K562 (cell line): ENCODE results near the gene DENND6B. TPM values are rescaled to one million over a fixed set of nuclear protein-coding genes. Genes with fewer than 3 reads are reported as not detected.

ENCODE experiments used
- CBFB ChIP-seq: sonication (generic); formaldehyde crosslinking; IDR thresholded peaks from 2 replicates; pipeline ENCODE4 v1.4.0; 2020; ENCODE audit warnings: mild to moderate bottlenecking, missing genetic modification reagents
- CBX2 ChIP-seq: fragments of 200-600 bp; sonication (generic); IDR thresholded peaks from one replicate; pipeline ENCODE4 v1.6.1; 2012; ENCODE audit warnings: mild to moderate bottlenecking, low read length, inconsistent platforms; ENCODE audit not compliant: insufficient read depth, poor library complexity, severe bottlenecking
- CTCF ChIP-seq, 3 experiments: IDR thresholded peaks in 2 of 3; conservative IDR thresholded peaks in 1 of 3; 2 replicates each; pipeline ENCODE4 v1.5.1; 2011 to 2012; ENCODE audit warnings: low read length in 3 of 3, mild to moderate bottlenecking in 3 of 3, control low read depth in 2 of 3, improper control_type of control experiment in 1 of 3, inconsistent platforms in 1 of 3, low read depth in 1 of 3, mixed read lengths in 1 of 3, moderate library complexity in 1 of 3; ENCODE audit not compliant: insufficient read depth in 2 of 3
- CXXC5 ChIP-seq: fragments of 250-450 bp; sonication (Bioruptor Pico); IDR thresholded peaks from 2 replicates; pipeline ENCODE4 v1.8.0; 2022; ENCODE audit warnings: inconsistent platforms, mild to moderate bottlenecking, moderate library complexity
- EP400 ChIP-seq: fragments of 450-650 bp; IDR thresholded peaks from 2 replicates; pipeline ENCODE4 v1.6.1; 2017; ENCODE audit warnings: antibody characterized with exemption, mild to moderate bottlenecking, moderate library complexity
- GTF2B ChIP-seq: IDR thresholded peaks from 2 replicates; pipeline ENCODE4 v1.6.1; 2011; ENCODE audit not compliant: insufficient read length; ENCODE audit errors: extremely low read depth
- HDAC1 ChIP-seq, 2 experiments: fragments of 450-650 bp; IDR thresholded peaks; 2 replicates each; pipeline ENCODE4 v1.6.1; 2016 to 2017; ENCODE audit warnings: inconsistent platforms in 1 of 2, mild to moderate bottlenecking in 1 of 2, moderate library complexity in 1 of 2
- KAT2B ChIP-seq: IDR thresholded peaks from one replicate; pipeline ENCODE4 v1.6.1; 2012; ENCODE audit warnings: low read depth, mild to moderate bottlenecking, control low read depth, inconsistent platforms, low read length, moderate library complexity
- KLF10 ChIP-seq: fragments of 250-450 bp; sonication (Bioruptor Pico); IDR thresholded peaks from 2 replicates; pipeline ENCODE4 v1.6.1; 2021; ENCODE audit warnings: matching md5 sums
- KLF13 ChIP-seq: fragments of 450-650 bp; IDR thresholded peaks from 2 replicates; pipeline ENCODE4 v1.6.1; 2016; ENCODE audit warnings: missing genetic modification characterization, low read depth, mild to moderate bottlenecking, missing compliant biosample characterization, moderate library complexity, borderline replicate concordance
- L3MBTL2 ChIP-seq: fragments of 450-650 bp; IDR thresholded peaks from 2 replicates; pipeline ENCODE4 v1.6.1; 2016; ENCODE audit warnings: mild to moderate bottlenecking, moderate library complexity
- MAZ ChIP-seq, 2 experiments: fragments of 450-650 bp in 1 of 2; sonication (generic) in 1 of 2; formaldehyde crosslinking; IDR thresholded peaks in 1 of 2; conservative IDR thresholded peaks in 1 of 2; 2 replicates each; pipeline versions ENCODE4 v1.4.0 to v1.5.0; 2020; ENCODE audit warnings: mild to moderate bottlenecking in 1 of 2, missing genetic modification reagents in 1 of 2
- POLR2AphosphoS2 ChIP-seq: IDR thresholded peaks from 2 replicates; pipeline ENCODE4 v1.6.1; 2012; ENCODE audit warnings: low read length, improper control_type of control experiment
- PTRF ChIP-seq: fragments of 450-650 bp; IDR thresholded peaks from 2 replicates; pipeline ENCODE4 v1.6.1; 2016; ENCODE audit warnings: mild to moderate bottlenecking, missing genetic modification characterization, missing compliant biosample characterization
- RB1 ChIP-seq: fragments of 450-650 bp; IDR thresholded peaks from 2 replicates; pipeline ENCODE4 v1.6.1; 2017; ENCODE audit warnings: low read depth, mild to moderate bottlenecking
- STAT5B ChIP-seq: fragments of 250-450 bp; sonication (Bioruptor Pico); IDR thresholded peaks from 2 replicates; pipeline ENCODE4 v1.8.0; 2021; ENCODE audit warnings: mild to moderate bottlenecking, inconsistent platforms
- UBTF ChIP-seq, 2 experiments: IDR thresholded peaks; 2 replicates each; pipeline ENCODE4 v1.6.1; 2012; ENCODE audit warnings: improper control_type of control experiment in 2 of 2, low read depth in 2 of 2, low read length in 2 of 2, borderline replicate concordance in 1 of 2
- ZBTB12 ChIP-seq: fragments of 250-450 bp; sonication (Bioruptor Pico); IDR thresholded peaks from 2 replicates; pipeline ENCODE4 v1.4.0; 2020
- ZFP30 ChIP-seq: fragments of 250-450 bp; sonication (Bioruptor Pico); IDR thresholded peaks from 2 replicates; pipeline ENCODE4 v1.8.0; 2022; ENCODE audit warnings: moderate library complexity, mild to moderate bottlenecking, inconsistent platforms, borderline replicate concordance
- ZNF133 ChIP-seq: fragments of 250-450 bp; sonication (Bioruptor Pico); IDR thresholded peaks from 2 replicates; pipeline ENCODE4 v1.4.0; 2020; ENCODE audit warnings: mild to moderate bottlenecking
- ZNF766 ChIP-seq: fragments of 200-800 bp; sonication (Bioruptor generic); conservative IDR thresholded peaks from 2 replicates; pipeline ENCODE4 v1.6.1; 2016; ENCODE audit warnings: missing genetic modification characterization, missing compliant biosample characterization
- polyA plus RNA-seq, 8 experiments: library from polyadenylated mRNA; depleted of rRNA in 4 of 8; stranded (reverse) in 5 of 8; unstranded in 3 of 8; fragments of >200 nt; fragmentation: Nextera tagmentation in 2 of 8; fragmentation: Illumina TruSeq in 1 of 8; extraction: Ambion mirVana in 2 of 8; extraction: Trizol in 1 of 8; gene quantifications; 2 replicates each; pipeline versions ENCODE4 v1.2.1 to v1.2.3, GENCODE V29; 2011 to 2014; ENCODE audit warnings: inconsistent platforms in 1 of 8, missing spikeins in 1 of 8
- total RNA-seq, 7 experiments: library from RNA; depleted of rRNA in 6 of 7; stranded (reverse); fragments of >200 nt in 6 of 7; fragmentation: Illumina TruSeq in 2 of 7; extraction: Trizol in 2 of 7; gene quantifications; 2 replicates each; pipeline versions ENCODE4 v1.2.1 to v1.2.3, GENCODE V29; 2011 to 2021; ENCODE audit warnings: low replicate concordance in 1 of 7

The DENND6B gene
- total and polyA plus RNA-seq, 9 of the 15 experiments (the other 6 are each of a cell fraction or from before 2014, with no cell fraction given), result 0.07 to 3.7 (median 1.5) TPM

GRCh38 chr22:50342651-50343540, 16.1 kb upstream of the DENND6B start, which contains the start of gene PPP6R2 (continued):
- no peak for TF ChIP-seq CBFB (CRISPR knock-in tag)
- no peak for TF ChIP-seq STAT5B (CRISPR knock-in tag)
- TF ChIP-seq CXXC5 (CRISPR knock-in tag), result peak; percentile 54
- no peak for TF ChIP-seq CTCF (IDR thresholded peaks at IDR 0.05 in 2 of 3, conservative IDR thresholded peaks at IDR 0.05 in 1 of 3; ENCODE audit: insufficient read depth in 2 of 3, low read depth in 1 of 3, low read length in 3 of 3)
- peak in 1 of 2 experiments; percentile 53; a peak in 2 of 4 replicates for TF ChIP-seq MAZ (CRISPR knock-in tag; conservative IDR thresholded peaks at IDR 0.05 in 1 of 2, IDR thresholded peaks at IDR 0.05 in 1 of 2)
- no peak for TF ChIP-seq KLF13 (tag)
- TF ChIP-seq ZNF133 (CRISPR knock-in tag), result no peak
- TF ChIP-seq KLF10 (CRISPR knock-in tag), result no peak
- TF ChIP-seq ZFP30, result no peak
- no peak for TF ChIP-seq CBX2
- TF ChIP-seq UBTF (IDR thresholded peaks at IDR 0.05; ENCODE audit: borderline replicate concordance in 1 of 2, low read depth in 2 of 2, low read length in 2 of 2), result 0 out of 4 replicates have a peak, but pooled peaks of 1 of the 2 experiments have one; percentile 10
- peak; percentile 57; the same call in 1 of the 2 replicates for TF ChIP-seq RB1
- TF ChIP-seq L3MBTL2, result peak; percentile 44; the same call in 1 of the 2 replicates
- no peak for TF ChIP-seq ZBTB12 (CRISPR knock-in tag)
- no peak for TF ChIP-seq PTRF (tag)
- TF ChIP-seq POLR2AphosphoS2, result no peak
- TF ChIP-seq HDAC1 (IDR thresholded peaks at IDR 0.05), result peak in 1 of 2 experiments; percentile 43; a peak in 1 of 4 replicates
- no peak for TF ChIP-seq GTF2B
- TF ChIP-seq KAT2B, result no peak
- TF ChIP-seq EP400, result peak; percentile 27; the same call in 1 of the 2 replicates
- peak; percentile 49; the same call in 1 of the 2 replicates for TF ChIP-seq ZNF766 (CRISPR knock-in tag)
